PFSK-1 (cell line): ENCODE data around the gene EML3.

Experiments
- POLR2AphosphoS5 ChIP-seq: IDR thresholded peaks from 2 replicates; pipeline ENCODE4 v1.6.1; 2012; ENCODE audit warnings: low read depth, mild to moderate bottlenecking, control low read depth, low read length, moderate library complexity
- SIN3A ChIP-seq: IDR thresholded peaks from 2 replicates; pipeline ENCODE4 v1.6.1; 2012; ENCODE audit warnings: mild to moderate bottlenecking, low read length, moderate library complexity, borderline replicate concordance; ENCODE audit not compliant: insufficient read depth
- TAF1 ChIP-seq: IDR thresholded peaks from 2 replicates; pipeline ENCODE4 v1.6.1; 2012; ENCODE audit warnings: low read length, control low read depth, borderline replicate concordance; ENCODE audit not compliant: insufficient read depth

- no peak for TF ChIP-seq POLR2AphosphoS5
- TF ChIP-seq SIN3A, result no peak
- TF ChIP-seq TAF1, result no peak
These were observed 3.8 kb downstream of the EML3 start for GRCh38 chr11:62608776-62609175.
